HG02588 (cell line): ENCODE data around the gene SEC14L2.

ENCODE experiments used
- ATAC-seq: cut with Tn5 transposase; IDR thresholded peaks from one replicate; pipeline ENCODE4 v1.9.1; 2021; ENCODE audit warnings: mild to moderate bottlenecking, moderate library complexity; ENCODE audit not compliant: unreplicated experiment

SEC14L2 gene

GRCh38 chr22:30396871-30397655, at the start of gene SEC14L2:
TSS of gene SEC14L2 (plus strand) at chr22:30397018. CDS start at chr22:30397117, 99 bp downstream.
- ATAC-seq, result no peak

GRCh38 chr22:30347255-30347892, 49.4 kb upstream of the SEC14L2 start:
- no peak for ATAC-seq

- no peak for ATAC-seq
These were observed 48.4 kb upstream of the SEC14L2 start for GRCh38 chr22:30348404-30348803.

DNA sequence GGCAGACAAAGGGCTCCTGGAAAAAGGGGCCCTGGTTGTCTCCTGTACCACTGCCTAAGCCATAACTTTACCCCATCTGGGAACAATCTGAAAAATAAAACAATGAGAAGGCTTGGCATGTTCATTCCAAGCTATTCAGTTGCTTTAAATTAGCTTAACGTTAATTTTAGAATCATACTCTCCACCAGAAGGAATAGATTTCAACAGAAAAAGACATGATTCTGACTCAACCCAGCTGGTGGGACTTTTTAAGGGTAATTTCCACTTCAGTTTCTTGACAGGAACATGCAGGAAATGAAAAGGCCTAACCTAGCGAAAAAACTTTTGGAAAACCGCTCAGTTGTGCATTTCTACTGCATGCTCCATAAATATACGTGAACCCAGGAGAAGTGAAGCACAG, 48.0 kb upstream of the SEC14L2 start:
- ATAC-seq, result no peak

DNA sequence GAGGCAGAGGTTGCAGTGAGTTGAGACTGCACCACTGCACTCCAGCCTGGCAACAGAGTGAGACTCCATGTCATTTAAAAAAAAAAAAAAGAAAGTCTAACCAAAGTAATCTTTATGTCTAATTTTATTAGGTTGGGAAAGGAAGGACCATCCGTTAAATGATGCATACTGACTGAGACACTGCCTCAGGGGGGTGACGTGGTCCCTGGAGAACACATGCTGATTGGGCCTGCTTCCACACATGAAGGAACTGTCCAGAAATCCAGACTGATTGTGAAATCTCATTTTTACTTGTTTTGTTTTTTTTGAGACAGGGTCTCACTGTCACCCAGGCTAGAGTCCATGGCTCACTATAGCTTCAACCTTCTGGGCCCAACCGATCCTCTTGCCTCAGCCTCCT, 45.6 kb upstream of the SEC14L2 start:
- ATAC-seq, result no peak

DNA sequence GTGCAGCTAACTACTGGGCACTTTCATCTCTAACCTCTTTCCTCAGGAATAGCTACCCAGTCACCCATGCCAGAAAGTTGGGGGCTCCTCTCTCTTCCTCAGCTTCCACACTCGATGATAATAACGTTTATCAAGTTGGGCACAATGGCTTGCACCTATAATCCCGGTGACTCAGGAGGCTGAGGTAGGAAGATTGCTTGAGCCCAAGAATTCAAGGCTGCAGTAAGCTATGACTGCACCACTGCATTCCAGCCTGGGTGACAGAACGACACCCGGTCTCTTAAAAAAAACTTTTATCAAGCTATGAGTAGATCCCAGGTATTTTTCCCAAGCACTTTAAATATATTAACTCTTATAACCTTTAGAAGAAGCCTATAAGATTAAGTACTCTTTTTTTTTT, 42.2 kb upstream of the SEC14L2 start:
- ATAC-seq, result no peak

DNA sequence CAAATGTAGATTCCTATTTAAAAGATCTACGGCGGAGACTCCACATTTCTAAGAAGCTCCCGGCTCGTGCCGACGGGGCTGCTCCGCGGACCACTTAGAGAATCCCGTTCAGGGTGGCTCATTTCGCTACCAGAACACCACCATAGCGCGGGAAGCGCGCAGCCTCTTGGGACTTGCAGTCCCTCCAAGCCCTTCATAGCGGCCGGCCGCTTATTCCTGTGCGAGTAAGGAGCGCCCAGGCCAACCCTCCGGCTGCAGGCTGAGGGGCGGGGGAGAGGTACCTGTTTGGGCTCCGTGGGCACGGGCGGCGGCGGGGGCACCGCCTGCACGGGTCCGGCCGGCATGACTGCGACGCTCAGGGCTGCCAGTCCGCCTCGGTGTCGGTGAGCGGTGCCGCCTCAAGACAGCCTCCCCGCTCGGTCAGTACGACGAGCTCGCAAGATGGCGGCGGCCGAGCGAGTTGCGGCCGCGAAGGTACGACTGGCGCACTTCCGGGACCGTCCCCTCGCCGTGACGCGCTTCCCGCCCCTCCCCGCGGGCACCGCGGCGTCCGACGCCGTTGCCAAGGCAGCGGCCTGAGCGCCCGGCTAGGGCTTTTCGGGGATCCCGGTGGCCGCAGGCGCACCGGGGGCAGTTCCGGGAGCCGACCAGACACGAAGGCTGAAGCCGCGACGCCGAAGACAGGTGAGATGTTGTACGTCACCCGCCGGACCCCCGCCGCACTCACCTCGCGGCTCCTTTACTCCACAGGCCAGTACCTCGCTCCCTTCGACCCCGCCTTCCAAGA, 40.2 kb upstream of the SEC14L2 start, which contains the start of the genes CCDC157 and SF3A1:
Gene CCDC157, plus strand, starts transcription at position 559 of the 787 bp plus-strand sequence. CDS start 8,994 bp downstream, outside the sequence.
Gene SF3A1, minus strand, starts transcription at position 446 of the 787 bp plus-strand sequence. Its CDS starts 102 bp downstream, at position 344.
- peak; percentile 89 for ATAC-seq

DNA sequence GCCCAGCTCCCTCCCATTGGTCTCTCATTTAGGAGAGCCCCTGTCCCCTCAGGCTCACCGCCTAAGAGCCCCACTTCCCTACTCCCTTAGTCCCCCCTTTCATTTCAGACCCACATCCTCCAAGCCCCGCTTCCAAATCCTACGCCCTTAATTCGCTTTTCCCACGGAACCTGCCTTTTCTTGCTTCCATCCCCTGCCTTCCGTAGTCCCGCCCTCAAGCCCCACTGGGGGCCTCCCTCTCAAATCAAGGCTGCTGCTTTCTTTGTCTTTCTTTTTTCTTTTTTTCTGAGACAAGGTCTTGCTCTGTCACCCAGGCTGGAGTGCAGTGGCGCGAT, 39.6 kb upstream of the SEC14L2 start:
- ATAC-seq, result peak; percentile 3

DNA sequence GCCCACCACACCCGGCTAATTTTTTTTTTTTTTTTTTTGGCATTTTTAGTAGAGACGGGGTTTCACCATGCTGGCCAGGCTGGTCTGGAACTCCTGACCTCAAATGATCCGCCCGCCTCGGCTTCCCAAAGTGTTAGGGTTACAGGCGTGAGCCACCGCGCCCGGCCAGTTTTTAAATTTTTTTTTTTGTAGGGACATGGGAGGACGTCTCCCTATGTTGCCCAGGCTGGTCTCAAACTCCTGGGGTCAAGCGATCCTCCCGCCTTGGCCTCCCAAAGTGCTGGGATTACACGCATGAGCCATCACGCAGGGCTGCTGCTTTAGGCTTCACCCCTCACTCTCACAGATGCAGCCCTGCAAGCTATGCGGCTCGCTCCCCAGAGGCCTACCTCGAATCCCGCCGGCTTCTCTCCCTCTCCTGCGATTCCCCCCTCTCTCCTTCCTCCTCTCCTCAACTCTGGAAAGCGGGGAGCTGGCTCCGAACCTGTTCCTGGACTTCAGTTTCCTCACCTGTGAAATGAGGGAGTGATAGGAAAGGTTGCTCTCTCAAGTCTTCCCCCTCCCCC, 39.1 kb upstream of the SEC14L2 start:
- ATAC-seq, result no peak

DNA sequence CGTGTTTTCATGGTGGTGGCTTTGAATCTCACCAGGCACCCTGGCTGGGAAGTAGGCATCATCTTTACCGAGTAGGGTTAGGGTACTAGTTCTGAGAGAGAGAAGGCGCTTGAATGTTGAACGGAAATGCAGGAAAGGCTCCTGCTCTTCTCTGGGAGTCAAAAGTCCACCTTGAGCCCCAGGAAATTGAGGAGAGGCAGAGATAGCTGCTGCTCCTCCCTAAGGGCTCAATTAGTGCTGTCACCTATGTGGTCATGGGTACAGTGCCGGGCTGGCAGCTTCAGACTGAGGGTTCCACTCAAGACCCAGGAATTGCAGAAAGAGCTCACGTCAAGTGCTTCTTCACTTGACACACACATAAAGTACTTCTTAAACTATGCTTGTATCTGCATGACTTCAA, 38.3 kb upstream of the SEC14L2 start:
- ATAC-seq, result no peak

- ATAC-seq, result no peak
These were observed 34.7 kb upstream of the SEC14L2 start for GRCh38 chr22:30361916-30362650.

- ATAC-seq, result no peak
These were observed 34.1 kb upstream of the SEC14L2 start for GRCh38 chr22:30362651-30363281.

GRCh38 chr22:30365891-30366290, 30.9 kb upstream of the SEC14L2 start:
- no peak for ATAC-seq

GRCh38 chr22:30368420-30368819, 28.4 kb upstream of the SEC14L2 start:
- ATAC-seq, result no peak

DNA sequence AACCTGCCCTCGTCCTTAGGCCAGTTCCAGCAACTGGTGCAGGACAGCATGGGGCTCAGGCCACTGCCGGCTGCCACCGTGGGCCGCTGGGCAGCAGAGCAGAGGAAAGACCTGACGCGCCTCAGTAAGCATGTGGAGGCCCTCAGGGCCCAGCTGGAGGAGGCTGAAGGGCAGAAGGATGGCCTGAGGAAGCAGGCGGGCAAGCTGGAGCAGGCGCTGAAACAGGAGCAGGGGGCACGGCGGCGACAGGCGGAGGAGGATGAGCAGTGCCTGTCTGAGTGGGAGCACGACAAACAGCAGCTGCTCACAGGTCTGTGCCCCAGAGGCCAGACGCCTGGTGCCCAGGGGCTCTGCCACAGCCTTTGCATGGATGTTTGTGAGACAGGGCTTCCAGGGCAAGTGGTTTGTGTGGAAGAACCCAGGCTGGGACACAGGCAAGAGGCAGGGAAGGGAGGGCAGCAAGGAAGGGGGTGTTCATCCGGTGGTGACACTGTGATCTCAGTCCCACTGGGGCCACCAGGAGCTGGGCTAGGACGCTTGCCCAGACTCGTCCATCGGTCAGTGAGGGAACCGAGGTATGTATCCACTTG, 26.1 kb upstream of the SEC14L2 start:
- no peak for ATAC-seq

- no peak for ATAC-seq
These were observed 25.5 kb upstream of the SEC14L2 start for GRCh38 chr22:30371321-30371720.

GRCh38 chr22:30371981-30372380, 24.8 kb upstream of the SEC14L2 start:
- no peak for ATAC-seq

- no peak for ATAC-seq
These were observed 23.9 kb upstream of the SEC14L2 start for GRCh38 chr22:30372915-30373314.
